Activated naive CD4-positive, alpha-beta T cell treated with anti-CD3 and anti-CD28 coated beads, Interleukin-2, amount 10 ng/mL, durations not matched to agents 7 days and 5 days (primary cell): ENCODE measurements around the gene KLHL33.

Experiments
- CTCF ChIA-PET: fragments of 350-600 bp; sonication (Branson Sonifier 250); formaldehyde crosslinking; loops from one replicate; lab custom pipeline; 2021; ENCODE audit warnings: antibody characterized with exemption; lab: Charles Lee
- DNase-seq: peaks from one replicate; pipeline ENCODE4 v3.0.0-alpha.2; 2020
- H3K27ac Mint-ChIP-seq: one replicate; pipeline ENCODE4 v1.8.0; 2021; ENCODE audit warnings: mild to moderate bottlenecking, moderate library complexity, mixed read lengths
- H3K27me3 Mint-ChIP-seq: one replicate; pipeline ENCODE4 v1.8.0; 2021; ENCODE audit warnings: mild to moderate bottlenecking, mixed read lengths
- H3K36me3 Mint-ChIP-seq: one replicate; pipeline ENCODE4 v1.8.0; 2021; ENCODE audit warnings: mixed read lengths
- H3K4me1 Mint-ChIP-seq: one replicate; pipeline ENCODE4 v1.8.0; 2021; ENCODE audit warnings: mixed read lengths
- H3K4me3 Mint-ChIP-seq: one replicate; pipeline ENCODE4 v1.8.0; 2021; ENCODE audit warnings: mild to moderate bottlenecking, moderate library complexity, mixed read lengths
- H3K9me3 Mint-ChIP-seq: one replicate; pipeline ENCODE4 v1.8.0; 2021; ENCODE audit warnings: mixed read lengths

KLHL33 gene

GRCh38 chr14:20386276-20386855 lies 49.6 kb downstream of the KLHL33 start:
- H3K9me3 Mint-ChIP-seq: no peaks in the 10 kb centered on the region
- no peaks in the 10 kb centered on the region for H3K27me3 Mint-ChIP-seq
- no peaks in the 10 kb centered on the region for H3K4me1 Mint-ChIP-seq
- H3K4me3 Mint-ChIP-seq: no peak overlapping the region
- peaks cover 60% of the 10 kb centered on the region for H3K36me3 Mint-ChIP-seq
- no peak for DNase-seq
- H3K27ac Mint-ChIP-seq: no peak overlapping the region
- CTCF ChIA-PET: no interaction called here

GRCh38 chr14:20384886-20385285 lies 51.1 kb downstream of the KLHL33 start:
- Mint-ChIP-seq H3K27me3 (no peaks in the 10 kb centered on the region), H3K4me1 (no peaks in the 10 kb centered on the region), H3K9me3 (no peaks in the 10 kb centered on the region), H3K36me3 (peaks cover 68% of the 10 kb centered on the region), H3K4me3 (no peak overlapping the region), H3K27ac (no peak overlapping the region)
- DNase-seq: no peak
- CTCF ChIA-PET: interaction anchor here (1.2 to 1.5 kb wide), 2 partner anchors 9 to 31 kb away, joined by 3 to 6 read pairs; no protein-coding TSS in a partner anchor

GRCh38 chr14:20384321-20384720 lies 51.6 kb downstream of the KLHL33 start:
- CTCF ChIA-PET: interaction anchor here (1.2 to 1.5 kb wide), 2 partner anchors 8 to 31 kb away, joined by 3 to 6 read pairs; no protein-coding TSS in a partner anchor
- DNase-seq: no peak
- H3K4me3 Mint-ChIP-seq: no peak overlapping the region
- H3K27ac Mint-ChIP-seq: no peak overlapping the region
- no peaks in the 10 kb centered on the region for H3K4me1 Mint-ChIP-seq
- no peaks in the 10 kb centered on the region for H3K27me3 Mint-ChIP-seq
- no peaks in the 10 kb centered on the region for H3K9me3 Mint-ChIP-seq
- peaks cover 68% of the 10 kb centered on the region for H3K36me3 Mint-ChIP-seq

GRCh38 chr14:20383636-20384035 lies 52.3 kb downstream of the KLHL33 start:
- Mint-ChIP-seq H3K9me3 (no peaks in the 10 kb centered on the region), H3K4me1 (no peaks in the 10 kb centered on the region), H3K27me3 (no peaks in the 10 kb centered on the region), H3K4me3 (no peak overlapping the region), H3K36me3 (peaks cover 67% of the 10 kb centered on the region), H3K27ac (no peak overlapping the region)
- CTCF ChIA-PET: no interaction called here
- no peak for DNase-seq

GRCh38 chr14:20383032-20383431 lies 52.9 kb downstream of the KLHL33 start:
- H3K9me3 Mint-ChIP-seq: no peaks in the 10 kb centered on the region
- H3K36me3 Mint-ChIP-seq: peaks cover 63% of the 10 kb centered on the region
- H3K27me3 Mint-ChIP-seq: no peaks in the 10 kb centered on the region
- no peak overlapping the region for H3K27ac Mint-ChIP-seq
- H3K4me3 Mint-ChIP-seq: no peak overlapping the region
- CTCF ChIA-PET: no interaction called here
- DNase-seq: no peak
- no peaks in the 10 kb centered on the region for H3K4me1 Mint-ChIP-seq

GRCh38 chr14:20382526-20382925 lies 53.4 kb downstream of the KLHL33 start:
- no peak overlapping the region for H3K4me3 Mint-ChIP-seq
- H3K27ac Mint-ChIP-seq: no peak overlapping the region
- DNase-seq: no peak
- H3K9me3 Mint-ChIP-seq: no peaks in the 10 kb centered on the region
- H3K36me3 Mint-ChIP-seq: peaks cover 62% of the 10 kb centered on the region
- CTCF ChIA-PET: no interaction called here
- H3K4me1 Mint-ChIP-seq: no peaks in the 10 kb centered on the region
- H3K27me3 Mint-ChIP-seq: no peaks in the 10 kb centered on the region

GRCh38 chr14:20381341-20381740 lies 54.6 kb downstream of the KLHL33 start:
- no peaks in the 10 kb centered on the region for H3K27me3 Mint-ChIP-seq
- peaks cover 61% of the 10 kb centered on the region for H3K36me3 Mint-ChIP-seq
- no peaks in the 10 kb centered on the region for H3K9me3 Mint-ChIP-seq
- CTCF ChIA-PET: interaction anchor here (1.2 kb wide), 1 partner anchor 229 kb away, joined by 3 read pairs; no protein-coding TSS in a partner anchor
- no peak overlapping the region for H3K27ac Mint-ChIP-seq
- H3K4me1 Mint-ChIP-seq: no peaks in the 10 kb centered on the region
- DNase-seq: no peak
- H3K4me3 Mint-ChIP-seq: no peak overlapping the region

GRCh38 chr14:20380681-20381080 lies 55.3 kb downstream of the KLHL33 start:
- peaks cover 60% of the 10 kb centered on the region for H3K36me3 Mint-ChIP-seq
- H3K4me1 Mint-ChIP-seq: no peaks in the 10 kb centered on the region
- CTCF ChIA-PET: no interaction called here
- no peaks in the 10 kb centered on the region for H3K27me3 Mint-ChIP-seq
- no peak overlapping the region for H3K4me3 Mint-ChIP-seq
- no peak overlapping the region for H3K27ac Mint-ChIP-seq
- DNase-seq: no peak
- no peaks in the 10 kb centered on the region for H3K9me3 Mint-ChIP-seq

GRCh38 chr14:20379743-20380142 lies 56.2 kb downstream of the KLHL33 start:
- Mint-ChIP-seq H3K4me1 (no peaks in the 10 kb centered on the region), H3K27ac (no peak overlapping the region), H3K36me3 (peaks cover 61% of the 10 kb centered on the region), H3K9me3 (no peaks in the 10 kb centered on the region), H3K27me3 (no peaks in the 10 kb centered on the region), H3K4me3 (no peak overlapping the region)
- CTCF ChIA-PET: interaction anchor here (1.5 kb wide), 1 partner anchor 52 kb away, joined by 3 read pairs; no protein-coding TSS in a partner anchor
- DNase-seq: no peak

GRCh38 chr14:20377171-20377570 lies 58.8 kb downstream of the KLHL33 start:
- CTCF ChIA-PET: no interaction called here
- H3K9me3 Mint-ChIP-seq: no peaks in the 10 kb centered on the region
- H3K4me1 Mint-ChIP-seq: no peaks in the 10 kb centered on the region
- DNase-seq: no peak
- peaks cover 62% of the 10 kb centered on the region for H3K36me3 Mint-ChIP-seq
- H3K4me3 Mint-ChIP-seq: no peak overlapping the region
- H3K27me3 Mint-ChIP-seq: no peaks in the 10 kb centered on the region
- no peak overlapping the region for H3K27ac Mint-ChIP-seq

- Mint-ChIP-seq H3K27ac (no peak overlapping the region), H3K4me1 (no peaks in the 10 kb centered on the region), H3K36me3 (peaks cover 62% of the 10 kb centered on the region), H3K4me3 (no peak overlapping the region), H3K27me3 (no peaks in the 10 kb centered on the region), H3K9me3 (no peaks in the 10 kb centered on the region)
- CTCF ChIA-PET: interaction anchor here (0.7 to 1.6 kb wide), 3 partner anchors 9 to 49 kb away, joined by 3 to 4 read pairs (median 3); no protein-coding TSS in a partner anchor
- no peak for DNase-seq
Observed at GRCh38 chr14:20376071-20376588, 59.8 kb downstream of the KLHL33 start.
